C4-2B (cell line): ENCODE measurements around the gene KLHL42.

ENCODE experiments used
- H3K27ac ChIP-seq: fragments of 450-650 bp; 2 replicates; pipeline ENCODE4 v1.5.1; 2017
- CTCF ChIP-seq: fragments of 450-650 bp; conservative IDR thresholded peaks from 2 replicates; pipeline ENCODE4 v1.5.1; 2017; ENCODE audit warnings: mild to moderate bottlenecking
- ZFX ChIP-seq: fragments of 450-650 bp; IDR thresholded peaks from 2 replicates; pipeline ENCODE4 v1.6.1; 2017

The KLHL42 gene

GRCh38 chr12:27797301-27798025, 17.4 kb downstream of the KLHL42 start:
- H3K27ac ChIP-seq = no peak overlapping the region
- no peak for TF ChIP-seq ZFX
- no peak for TF ChIP-seq CTCF

GRCh38 chr12:27800819-27801218, 20.8 kb downstream of the KLHL42 start:
- TF ChIP-seq ZFX = no peak
- TF ChIP-seq CTCF = no peak
- no peak overlapping the region for H3K27ac ChIP-seq

DNA sequence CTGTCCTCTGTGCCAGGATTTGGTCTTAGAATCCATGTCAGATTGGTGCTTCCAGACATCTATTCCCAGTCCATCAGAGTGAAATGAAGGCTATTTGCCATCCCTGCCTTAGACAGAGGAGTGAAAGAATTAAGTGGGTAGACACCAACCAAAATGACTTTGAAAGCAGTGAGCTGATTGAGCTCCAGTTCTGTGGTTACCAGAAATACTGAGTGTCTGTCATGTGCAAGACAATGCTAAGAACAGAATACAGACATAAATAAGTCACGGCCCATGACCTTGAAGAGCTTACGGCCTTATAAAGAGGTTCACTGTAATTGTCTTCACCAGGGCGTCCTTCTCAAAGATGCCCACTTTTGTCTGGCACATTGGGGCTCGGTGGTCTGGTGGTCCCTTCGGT, 21.6 kb downstream of the KLHL42 start:
- TF ChIP-seq ZFX = no peak
- no peak for TF ChIP-seq CTCF
- no peak overlapping the region for H3K27ac ChIP-seq

GRCh38 chr12:27802511-27802910, 22.5 kb downstream of the KLHL42 start:
- H3K27ac ChIP-seq = no peak overlapping the region
- no peak for TF ChIP-seq ZFX
- TF ChIP-seq CTCF = no peak

GRCh38 chr12:27802936-27803335, 22.9 kb downstream of the KLHL42 start:
- no peak overlapping the region for H3K27ac ChIP-seq
- TF ChIP-seq ZFX (no peak), CTCF (no peak)

DNA sequence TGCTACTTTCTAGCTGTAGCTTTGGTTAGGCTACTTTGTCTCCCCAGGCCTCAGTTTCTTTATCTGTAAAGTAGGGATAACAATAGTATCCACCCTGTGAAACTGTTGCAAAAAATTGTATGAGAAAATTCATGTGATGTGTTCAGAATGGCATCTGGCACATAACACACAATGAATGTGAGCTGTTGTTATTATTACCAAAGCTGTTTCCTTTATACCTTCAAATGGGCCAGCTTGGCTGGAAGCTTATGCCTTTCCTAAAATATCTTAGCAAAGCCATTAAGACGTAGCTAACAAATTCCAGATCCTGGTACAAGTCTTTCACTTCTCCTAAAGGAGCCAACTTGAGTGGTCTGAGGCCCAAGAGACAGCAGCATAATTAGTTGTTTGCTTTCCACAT, 25.2 kb downstream of the KLHL42 start:
- H3K27ac ChIP-seq = no peak overlapping the region
- TF ChIP-seq CTCF (no peak), ZFX (no peak)

GRCh38 chr12:27806259-27806658, 26.2 kb downstream of the KLHL42 start:
- TF ChIP-seq ZFX = no peak
- TF ChIP-seq CTCF = no peak

More at GRCh38 chr12:27806259-27806658, 26.2 kb downstream of the KLHL42 start:
- no peak overlapping the region for H3K27ac ChIP-seq
